GM12874 (cell line): ENCODE measurements around the gene CCDC61.

Experiments used
- CTCF ChIP-seq: IDR thresholded peaks from 2 replicates; pipeline ENCODE4 v1.5.1; 2011; ENCODE audit warnings: low read depth, mild to moderate bottlenecking, control low read depth, low read length, moderate library complexity; ENCODE audit not compliant: insufficient read depth

Gene CCDC61

GRCh38 chr19:45958320-45958719 is 36.9 kb upstream of the CCDC61 start:
- no peak for TF ChIP-seq CTCF

GRCh38 chr19:45958769-45959516 is 36.3 kb upstream of the CCDC61 start:
- no peak for TF ChIP-seq CTCF

GRCh38 chr19:45959517-45960025 is 35.7 kb upstream of the CCDC61 start:
- no peak for TF ChIP-seq CTCF

GRCh38 chr19:45960595-45961235 is 34.6 kb upstream of the CCDC61 start:
- TF ChIP-seq CTCF, result no peak

- TF ChIP-seq CTCF, result no peak
These were observed 33.2 kb upstream of the CCDC61 start for GRCh38 chr19:45962021-45962420.

GRCh38 chr19:45967246-45967645 is 28.0 kb upstream of the CCDC61 start:
- no peak for TF ChIP-seq CTCF

- TF ChIP-seq CTCF, result no peak
These were observed 26.6 kb upstream of the CCDC61 start for GRCh38 chr19:45968626-45969025.
